ENCODE results near the gene SNRPF.

Gene SNRPF

GRCh38 chr12:95859947-95860850, 1.4 kb downstream of the SNRPF start:
- no peak for DNase-seq

- DNase-seq = no peak
Observed at GRCh38 chr12:95862038-95862437, 3.3 kb downstream of the SNRPF start.

GRCh38 chr12:95863337-95863736, 4.6 kb downstream of the SNRPF start:
- no peak for DNase-seq

- DNase-seq = no peak
Observed at GRCh38 chr12:95870897-95871296, 12.1 kb downstream of the SNRPF start.

- DNase-seq = no peak
Observed at GRCh38 chr12:95874452-95874851, 15.7 kb downstream of the SNRPF start.

- no peak for DNase-seq
Observed at GRCh38 chr12:95877622-95878021, 18.9 kb downstream of the SNRPF start.

GRCh38 chr12:95880895-95881294, 22.1 kb downstream of the SNRPF start:
- DNase-seq = no peak

GRCh38 chr12:95881331-95881955, 22.7 kb downstream of the SNRPF start:
- DNase-seq = peak; percentile 84

GRCh38 chr12:95882080-95882479, 23.3 kb downstream of the SNRPF start:
- DNase-seq = peak; percentile 60

GRCh38 chr12:95882873-95883272, 24.1 kb downstream of the SNRPF start:
- no peak for DNase-seq

- DNase-seq = no peak
Observed at GRCh38 chr12:95884998-95885397, 26.2 kb downstream of the SNRPF start.

- DNase-seq = peak; percentile 17
Observed at GRCh38 chr12:95887311-95887710, 28.6 kb downstream of the SNRPF start.

- DNase-seq = no peak
Observed at GRCh38 chr12:95890958-95891357, 32.2 kb downstream of the SNRPF start.

GRCh38 chr12:95896846-95897245, 38.1 kb downstream of the SNRPF start:
- DNase-seq = no peak

- DNase-seq = no peak
Observed at GRCh38 chr12:95898081-95898480, 39.3 kb downstream of the SNRPF start.

GRCh38 chr12:95908573-95908972, 49.8 kb downstream of the SNRPF start:
- DNase-seq = peak; percentile 76

- DNase-seq = no peak
Observed at GRCh38 chr12:95909871-95910270, 51.1 kb downstream of the SNRPF start.
